ENCODE results near the gene ATP8B1.
"Not testable (repeated sequence)": the region's sequence is repeated elsewhere in the genome, so short reads cannot be mapped to it uniquely, and the experiment has no call there.

Gene ATP8B1

DNA sequence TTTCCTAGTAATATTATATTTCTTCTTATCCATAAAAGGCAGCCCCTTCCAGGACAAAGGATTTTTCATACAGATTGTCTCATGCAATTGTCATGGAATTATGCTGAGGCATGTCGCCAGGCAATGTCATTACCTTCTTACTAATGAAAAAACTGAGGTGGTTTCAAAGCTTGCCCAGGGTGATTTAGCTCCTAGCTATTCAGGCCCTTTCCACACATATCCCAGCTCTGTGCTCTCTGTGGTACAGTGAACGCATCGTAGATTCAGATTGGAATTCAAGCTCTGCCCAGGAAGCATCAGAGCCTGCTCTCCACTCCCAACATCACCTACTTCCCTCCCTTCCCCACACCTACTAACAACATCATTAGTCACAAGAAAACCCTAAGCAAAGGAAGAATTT is 60.1 kb downstream of the ATP8B1 start:
- no peak overlapping the region for H3K4me3 ChIP-seq (ENCODE audit: low read length)
- DNase-seq (ENCODE audit: low read depth): peak; percentile 93
- TF ChIP-seq, protein P1, sequence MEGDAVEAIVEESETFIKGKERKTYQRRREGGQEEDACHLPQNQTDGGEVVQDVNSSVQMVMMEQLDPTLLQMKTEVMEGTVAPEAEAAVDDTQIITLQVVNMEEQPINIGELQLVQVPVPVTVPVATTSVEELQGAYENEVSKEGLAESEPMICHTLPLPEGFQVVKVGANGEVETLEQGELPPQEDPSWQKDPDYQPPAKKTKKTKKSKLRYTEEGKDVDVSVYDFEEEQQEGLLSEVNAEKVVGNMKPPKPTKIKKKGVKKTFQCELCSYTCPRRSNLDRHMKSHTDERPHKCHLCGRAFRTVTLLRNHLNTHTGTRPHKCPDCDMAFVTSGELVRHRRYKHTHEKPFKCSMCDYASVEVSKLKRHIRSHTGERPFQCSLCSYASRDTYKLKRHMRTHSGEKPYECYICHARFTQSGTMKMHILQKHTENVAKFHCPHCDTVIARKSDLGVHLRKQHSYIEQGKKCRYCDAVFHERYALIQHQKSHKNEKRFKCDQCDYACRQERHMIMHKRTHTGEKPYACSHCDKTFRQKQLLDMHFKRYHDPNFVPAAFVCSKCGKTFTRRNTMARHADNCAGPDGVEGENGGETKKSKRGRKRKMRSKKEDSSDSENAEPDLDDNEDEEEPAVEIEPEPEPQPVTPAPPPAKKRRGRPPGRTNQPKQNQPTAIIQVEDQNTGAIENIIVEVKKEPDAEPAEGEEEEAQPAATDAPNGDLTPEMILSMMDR (conservative IDR thresholded peaks at IDR 0.05; ENCODE audit: low read length): no peak

DNA sequence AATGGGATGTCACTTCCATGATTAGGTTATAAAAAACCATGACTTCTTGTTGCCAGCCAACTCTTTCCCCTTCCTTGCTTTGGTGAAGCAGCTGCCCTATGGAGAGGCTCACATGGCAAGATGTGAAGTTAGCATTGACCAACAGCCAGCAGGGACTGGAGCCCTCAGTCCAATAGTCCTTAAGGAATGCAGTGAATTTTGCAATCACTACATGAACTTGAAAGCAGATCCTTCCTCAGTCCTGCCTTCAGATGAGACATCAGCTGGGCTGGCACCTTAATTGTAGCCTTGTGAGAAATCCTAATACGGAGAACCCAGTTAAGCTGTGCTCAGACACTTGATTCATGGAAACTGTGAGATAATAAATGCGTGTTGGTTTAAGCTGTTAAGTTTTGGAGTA is 61.8 kb downstream of the ATP8B1 start:
- DNase-seq (ENCODE audit: low read depth): peak; percentile 39
- no peak overlapping the region for H3K4me3 ChIP-seq (ENCODE audit: low read length)
- TF ChIP-seq, protein P1 (conservative IDR thresholded peaks at IDR 0.05; ENCODE audit: low read length): no peak

DNA sequence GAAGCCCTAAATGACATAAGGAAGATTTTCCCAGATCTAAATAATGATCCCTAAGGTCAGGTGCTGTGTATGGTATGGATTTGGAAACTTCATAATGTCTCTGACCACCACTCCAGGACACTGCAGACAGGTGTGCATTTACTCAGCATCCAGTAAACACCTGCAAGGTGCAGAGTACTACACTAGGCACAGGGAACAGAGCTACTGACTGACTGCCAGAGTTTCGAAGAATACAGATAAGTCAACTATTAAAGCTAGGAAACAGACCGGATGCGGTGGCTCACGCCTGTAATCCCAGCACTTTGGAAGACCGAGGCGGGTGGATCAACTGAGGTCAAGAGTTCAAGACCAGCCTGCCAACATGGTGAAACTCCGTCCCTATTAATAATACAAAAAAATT is 65.0 kb downstream of the ATP8B1 start:
- DNase-seq (ENCODE audit: low read depth): no peak
- H3K4me3 ChIP-seq (ENCODE audit: low read length): 0 out of 2 replicates have a peak overlapping the region, but pooled peaks have one; percentile 13
- TF ChIP-seq, protein P1 (conservative IDR thresholded peaks at IDR 0.05; ENCODE audit: low read length): no peak

DNA sequence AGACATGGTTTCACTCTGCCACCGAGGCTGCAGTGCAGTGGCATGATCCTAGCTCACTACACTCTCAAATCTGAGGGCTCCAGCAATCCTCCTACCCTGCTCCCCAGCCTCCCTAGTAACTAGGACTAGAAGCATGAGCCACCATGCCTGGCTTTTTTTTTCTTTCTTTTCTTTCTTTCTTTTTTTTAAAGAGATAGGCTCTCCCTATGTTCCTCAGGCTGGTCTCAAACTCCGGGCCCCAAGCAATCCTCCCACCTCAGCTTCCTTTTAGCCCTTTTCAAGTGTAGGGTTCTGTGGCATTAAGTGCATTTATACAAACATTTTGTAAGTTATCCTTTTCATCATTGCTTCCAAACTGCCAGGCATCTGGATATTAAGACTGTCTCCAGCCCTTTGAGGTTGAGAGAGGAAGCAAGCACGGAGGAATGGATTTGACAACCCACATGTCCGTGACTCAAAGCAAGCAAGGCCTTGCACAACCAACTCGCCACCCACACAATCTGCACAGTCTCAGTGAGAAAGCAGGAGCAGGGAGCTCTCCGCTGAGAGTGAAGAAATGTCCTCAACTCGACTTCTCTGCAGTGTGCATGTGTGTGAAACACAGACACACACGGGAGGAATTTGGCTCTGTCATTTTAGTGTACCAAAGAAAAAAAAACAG is 65.6 kb downstream of the ATP8B1 start:
- DNase-seq (ENCODE audit: low read depth): peak; percentile 99
- TF ChIP-seq, protein P1 (conservative IDR thresholded peaks at IDR 0.05; ENCODE audit: low read length): no peak
- H3K4me3 ChIP-seq (ENCODE audit: low read length): peak overlapping the region; percentile 38

DNA sequence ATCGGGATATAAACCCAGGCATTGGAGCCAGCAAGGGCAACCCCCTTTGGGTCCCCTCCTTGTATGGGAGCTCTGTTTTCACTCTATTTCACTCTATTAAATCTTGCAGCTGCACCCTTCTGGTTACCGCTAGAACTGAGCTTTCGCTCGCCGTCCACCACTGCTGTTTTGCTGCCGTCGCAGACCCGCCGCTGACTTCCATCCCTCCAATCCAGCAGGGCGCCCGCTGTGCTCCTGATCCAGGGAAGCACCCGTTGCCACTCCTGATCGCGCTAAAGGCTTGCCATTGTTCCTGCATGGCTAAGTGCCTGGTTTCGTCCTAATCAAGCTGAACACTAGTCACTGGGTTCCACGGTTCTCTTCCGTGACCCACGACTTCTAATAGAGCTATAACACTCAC is 68.1 kb downstream of the ATP8B1 start:
- not testable (repeated sequence) for H3K4me3 ChIP-seq (ENCODE audit: low read length); DNase-seq (ENCODE audit: low read depth)

DNA sequence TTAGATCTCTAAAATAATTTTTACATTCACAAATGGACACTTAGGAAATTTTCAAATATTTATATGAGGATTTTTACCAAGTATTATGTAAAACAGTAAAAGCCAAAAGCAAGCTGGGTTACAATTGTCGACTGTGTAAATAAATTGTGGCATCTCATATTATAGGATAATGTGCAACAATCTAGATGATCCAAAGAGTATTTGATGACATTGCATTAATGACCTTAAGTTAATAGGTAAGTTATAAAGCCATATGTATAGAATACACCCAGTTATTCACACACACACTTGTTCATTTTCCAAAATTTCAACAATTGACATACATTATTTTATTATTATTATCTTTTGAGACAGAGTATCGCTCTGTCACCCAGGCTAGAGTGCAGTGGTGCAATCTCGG is 69.3 kb downstream of the ATP8B1 start:
- DNase-seq (ENCODE audit: low read depth): no peak
- TF ChIP-seq, protein P1 (conservative IDR thresholded peaks at IDR 0.05; ENCODE audit: low read length): no peak
- H3K4me3 ChIP-seq (ENCODE audit: low read length): no peak overlapping the region

DNA sequence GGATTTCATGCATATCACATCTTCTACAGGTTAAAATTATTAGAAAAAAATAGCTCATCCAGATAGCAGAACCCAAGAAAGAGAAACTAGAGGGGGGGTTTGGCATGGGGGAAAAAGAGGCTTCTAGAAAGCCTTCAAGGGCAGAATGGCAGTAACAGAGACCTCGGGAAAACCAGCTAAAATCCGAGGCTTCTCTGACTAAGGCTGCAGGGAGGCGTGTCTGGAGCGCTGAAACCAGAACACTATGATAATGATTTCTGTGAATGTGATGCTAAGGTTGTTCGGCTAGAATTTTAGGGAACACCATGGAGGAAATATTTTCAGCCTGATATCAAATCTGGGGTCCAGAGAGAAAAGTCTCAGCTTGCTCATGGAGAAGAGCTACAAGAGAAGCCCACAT is 73.0 kb downstream of the ATP8B1 start:
- H3K4me3 ChIP-seq (ENCODE audit: low read length): no peak overlapping the region
- DNase-seq (ENCODE audit: low read depth): no peak
- TF ChIP-seq, protein P1 (conservative IDR thresholded peaks at IDR 0.05; ENCODE audit: low read length): no peak

Data from AG10803 (cell line).